ENCODE data around the gene TTC21A.

The TTC21A gene

GRCh38 chr3:39180546-39181346 is 73.3 kb downstream of the TTC21A start (continued):
- TF ChIP-seq ZNF704 (tag by site-specific recombination; IDR thresholded peaks at IDR 0.05) (no peak), ZNF324 (tag by site-specific recombination; IDR thresholded peaks at IDR 0.05) (no peak), ZNF37A (tag by site-specific recombination; IDR thresholded peaks at IDR 0.05) (no peak), ZNF362 (tag by site-specific recombination; IDR thresholded peaks at IDR 0.05) (no peak), HOXD13 (CRISPR knock-in tag; IDR thresholded peaks at IDR 0.05; ENCODE audit: borderline replicate concordance) (no peak), PRDM10 (tag by site-specific recombination; IDR thresholded peaks at IDR 0.05) (0 out of 2 replicates have a peak, but pooled peaks have one; percentile 2), ZNF416 (tag by site-specific recombination; IDR thresholded peaks at IDR 0.05) (no peak), ZNF610 (tag by site-specific recombination; IDR thresholded peaks at IDR 0.05; ENCODE audit: borderline replicate concordance) (no peak), ZNF341 (tag by site-specific recombination; IDR thresholded peaks at IDR 0.05; ENCODE audit: low read depth) (peak; percentile 90), ZEB2 (tag by site-specific recombination; IDR thresholded peaks at IDR 0.05) (no peak), ZSCAN23 (tag by site-specific recombination; IDR thresholded peaks at IDR 0.05) (no peak), OVOL3 (tag by site-specific recombination; IDR thresholded peaks at IDR 0.05) (no peak), ZNF266 (tag by site-specific recombination; IDR thresholded peaks at IDR 0.05; ENCODE audit: low read depth) (no peak), ZNF791 (tag by site-specific recombination; IDR thresholded peaks at IDR 0.05) (no peak), ZNF621 (tag by site-specific recombination; IDR thresholded peaks at IDR 0.05) (no peak), ZFP69B (tag by site-specific recombination; IDR thresholded peaks at IDR 0.05) (no peak), ZNF837 (tag by site-specific recombination; IDR thresholded peaks at IDR 0.05) (no peak), ZNF138 (tag by site-specific recombination; IDR thresholded peaks at IDR 0.05; ENCODE audit: borderline replicate concordance) (no peak), KLF7 (tag by site-specific recombination; IDR thresholded peaks at IDR 0.05; ENCODE audit: borderline replicate concordance) (no peak), ZBTB11 (tag by site-specific recombination; conservative IDR thresholded peaks at IDR 0.05; ENCODE audit: low read depth) (no peak), ZNF488 (tag by site-specific recombination; IDR thresholded peaks at IDR 0.05) (no peak), ZNF530 (tag by site-specific recombination; IDR thresholded peaks at IDR 0.05; ENCODE audit: low read depth) (no peak), MYNN (tag by site-specific recombination; IDR thresholded peaks at IDR 0.05; ENCODE audit: borderline replicate concordance) (peak; percentile 43; the same call in 1 of the 2 replicates), ZNF501 (tag by site-specific recombination; IDR thresholded peaks at IDR 0.05) (no peak), ZIC2 (tag by site-specific recombination; IDR thresholded peaks at IDR 0.05) (peak; percentile 52; the same call in 1 of the 2 replicates), ZNF660 (tag by site-specific recombination; IDR thresholded peaks at IDR 0.05) (no peak), ZNF558 (tag by site-specific recombination; IDR thresholded peaks at IDR 0.05) (no peak), ZNF645 (tag by site-specific recombination; IDR thresholded peaks at IDR 0.05) (no peak), TCF7L2 (IDR thresholded peaks at IDR 0.05; ENCODE audit: borderline replicate concordance, low read depth, low read length) (no peak)
